H1 (cell line): ENCODE measurements around the gene FOXS1. TPM values are rescaled to one million over a fixed set of nuclear protein-coding genes. Genes with fewer than 3 reads are reported as not detected.

Source experiments
- CTCF ChIA-PET: fragments of 300-600 bp; sonication (Branson Sonifier 250); formaldehyde crosslinking; loops from one replicate; lab custom pipeline; 2021; ENCODE audit not compliant: partially characterized antibody; lab: Charles Lee
- POLR2A ChIA-PET: fragments of 300-600 bp; sonication (Branson Sonifier 250); formaldehyde crosslinking; loops from one replicate; lab custom pipeline; 2021; ENCODE audit warnings: inconsistent platforms; ENCODE audit not compliant: partially characterized antibody; lab: Charles Lee
- DNase-seq, 2 experiments: peaks; one replicate each; pipeline versions ENCODE4 v3.0.0 to v3.0.0-alpha.2; 2010 to 2022; ENCODE audit warnings: low spot score in 2 of 2, low read depth in 1 of 2, mixed read lengths in 1 of 2
- FAIRE-seq: peaks from 2 replicates; lab custom pipeline; 2011; peaks lifted over from hg19 to GRCh38; lab: Jason Lieb, UNC
- H2AFZ ChIP-seq: 2 replicates; pipeline ENCODE4 v1.8.1; 2012; ENCODE audit warnings: low read length, inconsistent platforms
- H2AK5ac ChIP-seq: 2 replicates; pipeline ENCODE4 v1.6.1; 2013; ENCODE audit warnings: low read depth, low read length
- H2BK120ac ChIP-seq: replicated peaks from 2 replicates; pipeline ENCODE3; 2013; ENCODE audit warnings: low read depth, low read length, inconsistent platforms
- H2BK12ac ChIP-seq: 2 replicates; pipeline ENCODE4 v1.6.1; 2013; ENCODE audit warnings: low read depth, low read length
- H2BK15ac ChIP-seq: 2 replicates; pipeline ENCODE4 v1.6.1; 2013; ENCODE audit warnings: low read length
- H2BK20ac ChIP-seq: 2 replicates; pipeline ENCODE4 v1.6.1; 2013; ENCODE audit warnings: low read length
- H2BK5ac ChIP-seq: 2 replicates; pipeline ENCODE4 v1.6.1; 2013; ENCODE audit warnings: low read depth, low read length
- H3K14ac ChIP-seq: 2 replicates; pipeline ENCODE4 v1.6.1; 2013; ENCODE audit warnings: inconsistent platforms; ENCODE audit not compliant: insufficient read length
- H3K18ac ChIP-seq: 2 replicates; pipeline ENCODE4 v1.6.1; 2013; ENCODE audit warnings: low read length; ENCODE audit errors: extremely low read depth
- H3K23ac ChIP-seq: 2 replicates; pipeline ENCODE4 v1.6.1; 2013; ENCODE audit warnings: inconsistent platforms; ENCODE audit not compliant: insufficient read length
- H3K23me2 ChIP-seq: 2 replicates; pipeline ENCODE4 v1.6.1; 2013; ENCODE audit warnings: low read depth, low read length
- H3K27ac ChIP-seq: 2 replicates; pipeline ENCODE4 v1.6.1; 2011; ENCODE audit warnings: low read depth, low read length, inconsistent platforms
- H3K27me3 ChIP-seq, 4 experiments: replicated peaks in 1 of 4; 1 replicate in 1 of 4; 2 replicates in 3 of 4; pipeline versions ENCODE4 v1.6.1 to v1.8.1; 2011 to 2013; ENCODE audit warnings: low read length in 3 of 4, mild to moderate bottlenecking in 3 of 4, inconsistent platforms in 2 of 4, mixed read lengths in 2 of 4, moderate library complexity in 1 of 4; ENCODE audit not compliant: control insufficient read depth in 3 of 4, insufficient read depth in 3 of 4; ENCODE audit errors: extremely low read depth in 1 of 4
- H3K36me3 ChIP-seq, 4 experiments: 2 replicates each; pipeline versions ENCODE4 v1.6.1 to v1.8.1; 2011 to 2013; ENCODE audit warnings: mild to moderate bottlenecking in 4 of 4, low read length in 3 of 4, moderate library complexity in 2 of 4, control low read depth in 1 of 4, inconsistent platforms in 1 of 4; ENCODE audit not compliant: insufficient read depth in 4 of 4, control insufficient read depth in 2 of 4
- H3K4ac ChIP-seq: replicated peaks from 2 replicates; pipeline ENCODE3; 2013; ENCODE audit warnings: low read length, low read depth, mixed read lengths, inconsistent platforms; ENCODE audit not compliant: insufficient read length
- H3K4me1 ChIP-seq, 4 experiments: replicated peaks in 1 of 4; 1 replicate in 1 of 4; 2 replicates in 3 of 4; pipeline versions ENCODE4 v1.6.1 to v1.8.1; 2011 to 2013; ENCODE audit warnings: low read length in 3 of 4, inconsistent platforms in 2 of 4, mixed read lengths in 1 of 4; ENCODE audit not compliant: insufficient read depth in 4 of 4, control insufficient read depth in 3 of 4
- H3K4me2 ChIP-seq, 2 experiments: 2 replicates each; pipeline versions ENCODE4 v1.6.1 to v1.8.1; 2011 to 2013; ENCODE audit warnings: low read depth in 2 of 2, low read length in 2 of 2, control low read depth in 1 of 2, inconsistent platforms in 1 of 2, mild to moderate bottlenecking in 1 of 2; ENCODE audit not compliant: insufficient read depth in 1 of 2
- H3K4me3 ChIP-seq, 4 experiments: fragments of 200-600, 300-600 bp in 1 of 4; sonication (generic), shearing (Covaris generic), sonication (Bioruptor Twin) in 1 of 4; 2 replicates each; pipeline versions ENCODE4 v1.5.1 to v1.8.1; 2011 to 2016; ENCODE audit warnings: low read length in 4 of 4, low read depth in 3 of 4, control low read depth in 2 of 4, inconsistent platforms in 2 of 4, mild to moderate bottlenecking in 2 of 4, mixed read lengths in 1 of 4, moderate library complexity in 1 of 4; ENCODE audit not compliant: insufficient read depth in 2 of 4; ENCODE audit errors: extremely low read depth in 1 of 4
- H3K56ac ChIP-seq: replicated peaks from 2 replicates; pipeline ENCODE3; 2013; ENCODE audit warnings: low read depth, mild to moderate bottlenecking, mixed read lengths, low read length, inconsistent platforms; ENCODE audit not compliant: insufficient read length
- H3K79me1 ChIP-seq: 2 replicates; pipeline ENCODE4 v1.6.1; 2013; ENCODE audit warnings: low read depth, low read length, control low read depth
- H3K79me2 ChIP-seq, 2 experiments: 2 replicates each; pipeline versions ENCODE4 v1.6.1 to v1.8.1; 2012 to 2013; ENCODE audit warnings: low read length in 2 of 2, mild to moderate bottlenecking in 2 of 2, inconsistent platforms in 1 of 2; ENCODE audit not compliant: insufficient read depth in 2 of 2, control insufficient read depth in 1 of 2
- H3K9ac ChIP-seq, 4 experiments: replicated peaks in 1 of 4; 1 replicate in 1 of 4; 2 replicates in 3 of 4; pipeline versions ENCODE4 v1.6.1 to v1.8.1; 2011 to 2013; ENCODE audit warnings: low read depth in 3 of 4, low read length in 3 of 4, control low read depth in 2 of 4, mild to moderate bottlenecking in 2 of 4, moderate library complexity in 2 of 4, inconsistent platforms in 1 of 4; ENCODE audit errors: extremely low read depth in 1 of 4
- H3K9me3 ChIP-seq, 2 experiments: 2 replicates each; pipeline versions ENCODE4 v1.6.1 to v1.8.1; 2012 to 2013; ENCODE audit warnings: mild to moderate bottlenecking in 2 of 2, moderate library complexity in 2 of 2, control low read depth in 1 of 2, inconsistent platforms in 1 of 2, low read depth in 1 of 2, low read length in 1 of 2, mixed read lengths in 1 of 2; ENCODE audit not compliant: insufficient read depth in 2 of 2
- H4K20me1 ChIP-seq, 2 experiments: replicated peaks in 1 of 2; 2 replicates each; pipeline versions ENCODE3 to v1.8.1; 2011 to 2013; ENCODE audit warnings: inconsistent platforms in 2 of 2, low read length in 2 of 2, mild to moderate bottlenecking in 1 of 2; ENCODE audit not compliant: insufficient read depth in 2 of 2, control insufficient read depth in 1 of 2
- H4K5ac ChIP-seq: 2 replicates; pipeline ENCODE4 v1.6.1; 2013; ENCODE audit warnings: low read length, low read depth, mixed read lengths, inconsistent platforms; ENCODE audit not compliant: insufficient read length
- H4K8ac ChIP-seq: 2 replicates; pipeline ENCODE4 v1.8.0; 2013; ENCODE audit warnings: mild to moderate bottlenecking, moderate library complexity, low read length, inconsistent platforms; ENCODE audit not compliant: insufficient read depth; ENCODE audit errors: extremely low read depth
- H4K91ac ChIP-seq: replicated peaks from 2 replicates; pipeline ENCODE3; 2013; ENCODE audit warnings: low read length, mixed read lengths, inconsistent platforms; ENCODE audit not compliant: insufficient read length
- POLR2AphosphoS5 ChIP-seq: IDR thresholded peaks from 2 replicates; pipeline ENCODE4 v1.6.1; 2011; ENCODE audit warnings: low read depth, low read length
- RAD21 ChIP-seq, 2 experiments: IDR thresholded peaks in 1 of 2; conservative IDR thresholded peaks in 1 of 2; 2 replicates each; pipeline ENCODE4 v1.6.1; 2011; ENCODE audit warnings: low read depth in 2 of 2, low read length in 2 of 2, improper control_type of control experiment in 1 of 2, inconsistent platforms in 1 of 2, mild to moderate bottlenecking in 1 of 2, moderate library complexity in 1 of 2
- WGBS, 2 experiments: shearing (Covaris generic) in 1 of 2; methylation state at CpG; one replicate each; pipeline versions ENCODE4 v1.1.6 to v1.1.7; 2013 to 2015; ENCODE audit warnings: low lambda C conversion rate in 2 of 2, mixed read lengths in 2 of 2, inconsistent platforms in 1 of 2, low coverage in 1 of 2, missing lambda C conversion rate in 1 of 2; ENCODE audit not compliant: insufficient replicate concordance in 2 of 2, insufficient coverage in 1 of 2, insufficient read length in 1 of 2; ENCODE audit errors: extremely low coverage in 1 of 2, missing lambda C conversion rate in 1 of 2; 5-methylcytosine and 5-hydroxymethylcytosine counted together
- polyA plus RNA-seq, 7 experiments: library from polyadenylated mRNA; depleted of rRNA in 3 of 7; stranded (reverse) in 5 of 7; unstranded in 2 of 7; fragments of >200 nt in 5 of 7; fragments of 200-250 nt in 2 of 7; gene quantifications; 1 replicate in 5 of 7; 2 replicates in 1 of 7; 4 replicates in 1 of 7; pipeline versions ENCODE4 v1.2.1 to v1.2.3, GENCODE V29; 2011 to 2013; ENCODE audit warnings: missing spikeins in 2 of 7, mixed read lengths in 2 of 7
- total RNA-seq: library from RNA; stranded (reverse); fragmentation: NEBNext Ultra II Directional; extraction: Animal tissue kit (Norgen Biotek cat#: 25700); gene quantifications from 2 replicates; pipeline ENCODE4 v1.2.1, GENCODE V29; 2021

Gene FOXS1
- total and polyA plus RNA-seq, 2 of the 8 experiments (the other 6 are each of a cell fraction or from before 2014, with no cell fraction given), result 0.45 TPM; not detected in 1

GRCh38 chr20:31823360-31824124 is 21.9 kb downstream of the FOXS1 start:
- peak overlapping the region in 1 of 4 experiments; percentile 35; a peak in 1 of 8 replicates for H3K4me3 ChIP-seq
- WGBS, 2 experiments, result 82% methylated on average over 14 of the region's 14 CpGs; no CpG with 5 or more reads in 1 of the 2 experiments
- H2BK12ac ChIP-seq, result peak overlapping the region; percentile 71; the same call in 1 of the 2 replicates
- no peak overlapping the region for H3K4ac ChIP-seq
- no peak overlapping the region; the same call in 1 of the 2 replicates for H2BK20ac ChIP-seq
- no peaks in the 10 kb centered on the region for H4K20me1 ChIP-seq
- H4K91ac ChIP-seq, result no peak overlapping the region
- H3K23me2 ChIP-seq, result no peaks in the 10 kb centered on the region
- ChIA-PET CTCF (interaction anchor here (0.6 to 6.6 kb wide), 43 partner anchors 8 to 829 kb away, joined by 3 to 73 read pairs (median 4); partner anchors contain the start of genes FOXS1, PDRG1 and XKR7), POLR2A (interaction anchor here (1.1 to 1.3 kb wide), 3 partner anchors 8 to 151 kb away, joined by 3 read pairs; no protein-coding TSS in a partner anchor)
- H3K18ac ChIP-seq, result peak overlapping the region; percentile 15; the same call in 1 of the 2 replicates
- H3K4me2 ChIP-seq, result no peak overlapping the region; a peak in 1 of 4 replicates
- H3K79me2 ChIP-seq, result no peaks in the 10 kb centered on the region
- no peak overlapping the region for H3K23ac ChIP-seq
- no peak overlapping the region for H2BK120ac ChIP-seq
- H3K36me3 ChIP-seq, result no peaks in the 10 kb centered on the region
- H3K14ac ChIP-seq, result no peak overlapping the region
- no peak overlapping the region for H3K27ac ChIP-seq
- no peaks in the 10 kb centered on the region for H3K9me3 ChIP-seq
- H3K27me3 ChIP-seq, result no peaks in the 10 kb centered on the region
- peaks cover 0 to 8% (median 2%) of the 10 kb centered on the region in 4 experiments; a peak in 4 of 7 replicates for H3K4me1 ChIP-seq
- no peak overlapping the region for H3K9ac ChIP-seq
- no peak overlapping the region for H2AK5ac ChIP-seq
- no peak overlapping the region for H2BK15ac ChIP-seq
- no peak overlapping the region for H2AFZ ChIP-seq
- H3K56ac ChIP-seq, result peak overlapping the region; percentile 13
- DNase-seq (no peak), FAIRE-seq (no peak)
- no peaks in the 10 kb centered on the region for H3K79me1 ChIP-seq
- no peak overlapping the region; the same call in 1 of the 2 replicates for H4K8ac ChIP-seq
- TF ChIP-seq RAD21 (IDR thresholded peaks at IDR 0.05 in 1 of 2, conservative IDR thresholded peaks at IDR 0.05 in 1 of 2; ENCODE audit: low read depth in 2 of 2, low read length in 2 of 2) (peak in 1 of 2 experiments; percentile 21; a peak in 2 of 4 replicates), POLR2AphosphoS5 (no peak)
- no peak overlapping the region for H2BK5ac ChIP-seq
- no peak overlapping the region for H4K5ac ChIP-seq
